ENCODE results near the gene HBZ. TPM values are rescaled to one million over a fixed set of nuclear protein-coding genes. Genes with fewer than 3 reads are reported as not detected.
"Not testable (repeated sequence)": the region's sequence is repeated elsewhere in the genome, so short reads cannot be mapped to it uniquely, and the experiment has no call there.

The HBZ gene
- total and polyA plus RNA-seq, 7 experiments from 2014 or later: not detected

GRCh38 chr16:119835-120491 is 32.5 kb upstream of the HBZ start:
- ChIA-PET CTCF (no interaction called here), POLR2A (interaction anchor here (0.9 kb wide), 1 partner anchor 22 kb away, joined by 3 read pairs; no protein-coding TSS in a partner anchor)
- H3K4me1 ChIP-seq (ENCODE audit: control insufficient read depth in 2 of 2, insufficient read depth in 2 of 2, low read length in 2 of 2): peaks cover 3 to 11% of the 10 kb centered on the region in 2 donors
- no peak overlapping the region for H3K4me3 ChIP-seq (ENCODE audit: low read length)
- Mint-ChIP-seq H3K4me1 (peaks cover 0 to 9% (median 0%) of the 10 kb centered on the region in 7 donors), H3K4me3 (no peak overlapping the region), H3K27me3 (no peaks in the 10 kb centered on the region), H3K36me3 (peaks cover 0 to 16% (median 2%) of the 10 kb centered on the region in 5 donors), H3K27ac (no peak overlapping the region), H3K9me3 (no peaks in the 10 kb centered on the region)
- no peak overlapping the region for H3K27ac ChIP-seq (ENCODE audit: low read depth, low read length)
- intact Hi-C loops (cut with micrococcal nuclease): loop anchor here in 1 of 2 donors (5.0 kb wide), 1 partner anchor 187 kb away; no protein-coding TSS in a partner anchor
- H3K27me3 ChIP-seq (ENCODE audit: control insufficient read depth in 2 of 2, insufficient read depth in 2 of 2, low read length in 2 of 2): no peaks in the 10 kb centered on the region
- H3K36me3 ChIP-seq (ENCODE audit: control insufficient read depth in 2 of 3, insufficient read depth in 3 of 3, low read length in 3 of 3): peaks cover 0 to 28% (median 6%) of the 10 kb centered on the region in 3 experiments
- DNase-seq (no peak), ATAC-seq (no peak)
- H3K9me3 ChIP-seq (ENCODE audit: control insufficient read depth in 2 of 3, low read length in 3 of 3): no peaks in the 10 kb centered on the region

- ChIA-PET POLR2A (interaction anchor here (0.9 kb wide), 1 partner anchor 21 kb away, joined by 3 read pairs; no protein-coding TSS in a partner anchor), CTCF (no interaction called here)
- H3K27ac Mint-ChIP-seq: peak overlapping the region in 1 of 9 donors; percentile 11
- H3K27me3 ChIP-seq (ENCODE audit: control insufficient read depth in 2 of 2, insufficient read depth in 2 of 2, low read length in 2 of 2): no peaks in the 10 kb centered on the region
- peaks cover 0 to 14% (median 0%) of the 10 kb centered on the region in 7 donors for H3K4me1 Mint-ChIP-seq
- H3K27ac ChIP-seq (ENCODE audit: low read depth, low read length): no peak overlapping the region
- no peak for ATAC-seq
- no peaks in the 10 kb centered on the region for H3K27me3 Mint-ChIP-seq
- peaks cover 0 to 32% (median 4%) of the 10 kb centered on the region in 3 experiments for H3K36me3 ChIP-seq (ENCODE audit: control insufficient read depth in 2 of 3, insufficient read depth in 3 of 3, low read length in 3 of 3)
- peaks cover 0 to 12% (median 2%) of the 10 kb centered on the region in 5 donors for H3K36me3 Mint-ChIP-seq
- no peaks in the 10 kb centered on the region for H3K9me3 Mint-ChIP-seq
- no peaks in the 10 kb centered on the region for H3K9me3 ChIP-seq (ENCODE audit: control insufficient read depth in 2 of 3, low read length in 3 of 3)
- H3K4me3 ChIP-seq (ENCODE audit: low read length): no peak overlapping the region
- H3K4me3 Mint-ChIP-seq: no peak overlapping the region
- H3K4me1 ChIP-seq (ENCODE audit: control insufficient read depth in 2 of 2, insufficient read depth in 2 of 2, low read length in 2 of 2): peaks cover 3 to 11% of the 10 kb centered on the region in 2 donors
- no peak for DNase-seq
- intact Hi-C loops (cut with micrococcal nuclease): no loop called here
Observed at GRCh38 chr16:120756-121155, 31.7 kb upstream of the HBZ start.

- Histone ChIP-seq H3K4me3 (ENCODE audit: low read length) (no peak overlapping the region), H3K27ac (ENCODE audit: low read depth, low read length) (no peak overlapping the region), H3K4me1 (ENCODE audit: control insufficient read depth in 2 of 2, insufficient read depth in 2 of 2, low read length in 2 of 2) (peaks cover 3 to 11% of the 10 kb centered on the region in 2 donors), H3K9me3 (ENCODE audit: control insufficient read depth in 2 of 3, low read length in 3 of 3) (no peaks in the 10 kb centered on the region), H3K27me3 (ENCODE audit: control insufficient read depth in 2 of 2, insufficient read depth in 2 of 2, low read length in 2 of 2) (no peaks in the 10 kb centered on the region), H3K36me3 (ENCODE audit: control insufficient read depth in 2 of 3, insufficient read depth in 3 of 3, low read length in 3 of 3) (peaks cover 0 to 21% (median 0%) of the 10 kb centered on the region in 3 experiments)
- DNase-seq (no peak), ATAC-seq (no peak)
- Mint-ChIP-seq H3K4me1 (peaks cover 0 to 16% (median 0%) of the 10 kb centered on the region in 7 donors), H3K9me3 (no peaks in the 10 kb centered on the region), H3K4me3 (no peak overlapping the region), H3K27me3 (no peaks in the 10 kb centered on the region), H3K27ac (no peak overlapping the region), H3K36me3 (peaks cover 0 to 12% (median 0%) of the 10 kb centered on the region in 5 donors)
- POLR2A ChIA-PET: no interaction called here
- intact Hi-C loops (cut with micrococcal nuclease): no loop called here
- CTCF ChIA-PET: no interaction called here
Observed at GRCh38 chr16:122361-122760, 30.1 kb upstream of the HBZ start.

- H3K4me3 ChIP-seq (ENCODE audit: low read length); H3K27ac ChIP-seq (ENCODE audit: low read depth, low read length); H3K9me3 Mint-ChIP-seq; DNase-seq; H3K27me3 Mint-ChIP-seq; intact Hi-C loops (cut with micrococcal nuclease); H3K4me3 Mint-ChIP-seq; POLR2A ChIA-PET; H3K4me1 ChIP-seq (ENCODE audit: control insufficient read depth in 2 of 2, insufficient read depth in 2 of 2, low read length in 2 of 2); H3K27me3 ChIP-seq (ENCODE audit: control insufficient read depth in 2 of 2, insufficient read depth in 2 of 2, low read length in 2 of 2); H3K9me3 ChIP-seq (ENCODE audit: control insufficient read depth in 2 of 3, low read length in 3 of 3); CTCF ChIA-PET: not testable (repeated sequence)
- Mint-ChIP-seq H3K4me1 (peaks cover 0 to 17% (median 0%) of the 10 kb centered on the region in 7 donors), H3K36me3 (peaks cover 0 to 12% (median 0%) of the 10 kb centered on the region in 5 donors), H3K27ac (peak overlapping the region in 1 of 9 donors; percentile 6)
- ATAC-seq: peak; percentile 32
- peaks cover 0 to 21% (median 0%) of the 10 kb centered on the region in 3 experiments for H3K36me3 ChIP-seq (ENCODE audit: control insufficient read depth in 2 of 3, insufficient read depth in 3 of 3, low read length in 3 of 3)
Observed at GRCh38 chr16:123558-124350, 28.7 kb upstream of the HBZ start.

- H3K4me3 Mint-ChIP-seq: no peak overlapping the region
- ChIA-PET POLR2A (no interaction called here), CTCF (interaction anchor here (1.9 kb wide), 1 partner anchor 18 kb away, joined by 5 read pairs; no protein-coding TSS in a partner anchor)
Observed at GRCh38 chr16:125011-125410, 27.4 kb upstream of the HBZ start.

GRCh38 chr16:129075-129474 is 23.4 kb upstream of the HBZ start:
- ATAC-seq (no peak), DNase-seq (no peak)
- ChIA-PET POLR2A (no interaction called here), CTCF (no interaction called here)
- H3K27me3 ChIP-seq (ENCODE audit: control insufficient read depth in 2 of 2, insufficient read depth in 2 of 2, low read length in 2 of 2): no peaks in the 10 kb centered on the region
- peaks cover 0 to 5% (median 0%) of the 10 kb centered on the region in 5 donors for H3K36me3 Mint-ChIP-seq
- H3K4me3 Mint-ChIP-seq: no peak overlapping the region
- H3K4me3 ChIP-seq (ENCODE audit: low read length): no peak overlapping the region
- no peaks in the 10 kb centered on the region for H3K9me3 Mint-ChIP-seq
- no peaks in the 10 kb centered on the region for H3K27me3 Mint-ChIP-seq
- H3K9me3 ChIP-seq (ENCODE audit: control insufficient read depth in 2 of 3, low read length in 3 of 3): no peaks in the 10 kb centered on the region
- H3K4me1 ChIP-seq (ENCODE audit: control insufficient read depth in 2 of 2, insufficient read depth in 2 of 2, low read length in 2 of 2): peaks cover 0 to 5% of the 10 kb centered on the region in 2 donors
- H3K27ac Mint-ChIP-seq: peak overlapping the region in 1 of 9 donors; percentile 65
- no peak overlapping the region for H3K27ac ChIP-seq (ENCODE audit: low read depth, low read length)
- intact Hi-C loops (cut with micrococcal nuclease): no loop called here
- H3K4me1 Mint-ChIP-seq: peaks cover 8 to 48% (median 33%) of the 10 kb centered on the region in 7 donors
- H3K36me3 ChIP-seq (ENCODE audit: control insufficient read depth in 2 of 3, insufficient read depth in 3 of 3, low read length in 3 of 3): peaks cover 0 to 8% (median 0%) of the 10 kb centered on the region in 3 experiments

More at GRCh38 chr16:125011-125410, 27.4 kb upstream of the HBZ start:
- H3K4me1 ChIP-seq (ENCODE audit: control insufficient read depth in 2 of 2, insufficient read depth in 2 of 2, low read length in 2 of 2): peaks cover 0 to 6% of the 10 kb centered on the region in 2 donors
- H3K27me3 ChIP-seq (ENCODE audit: control insufficient read depth in 2 of 2, insufficient read depth in 2 of 2, low read length in 2 of 2): no peaks in the 10 kb centered on the region
- H3K4me3 ChIP-seq (ENCODE audit: low read length): no peak overlapping the region
- ATAC-seq (no peak), DNase-seq (no peak)
- Mint-ChIP-seq H3K27ac (no peak overlapping the region), H3K27me3 (no peaks in the 10 kb centered on the region), H3K4me1 (peaks cover 5 to 29% (median 9%) of the 10 kb centered on the region in 7 donors), H3K9me3 (no peaks in the 10 kb centered on the region), H3K36me3 (peaks cover 0 to 12% (median 0%) of the 10 kb centered on the region in 5 donors)
- H3K9me3 ChIP-seq (ENCODE audit: control insufficient read depth in 2 of 3, low read length in 3 of 3): no peaks in the 10 kb centered on the region
- intact Hi-C loops (cut with micrococcal nuclease): no loop called here
- peaks cover 0 to 18% (median 0%) of the 10 kb centered on the region in 3 experiments for H3K36me3 ChIP-seq (ENCODE audit: control insufficient read depth in 2 of 3, insufficient read depth in 3 of 3, low read length in 3 of 3)
- H3K27ac ChIP-seq (ENCODE audit: low read depth, low read length): no peak overlapping the region
